Thymus (tissue), 11 donors: ENCODE data around the gene CUX1. TPM values are rescaled to one million over a fixed set of nuclear protein-coding genes. Genes with fewer than 3 reads are reported as not detected.
"Not testable (repeated sequence)": the region's sequence is repeated elsewhere in the genome, so short reads cannot be mapped to it uniquely, and the experiment has no call there.

Source experiments
- DNase-seq, 9 donors: peaks; one replicate each; pipeline ENCODE4 v3.0.0-alpha.2; 2013; ENCODE audit warnings: low spot score in 9 of 9, low read depth in 6 of 9, missing footprints in 1 of 9
- H3K27ac ChIP-seq, 2 donors: one replicate each; pipeline ENCODE4 v1.5.1; 2013; ENCODE audit warnings: control low read depth in 1 of 2, low read depth in 1 of 2, low read length in 1 of 2, mild to moderate bottlenecking in 1 of 2, moderate library complexity in 1 of 2
- H3K27me3 ChIP-seq, 2 donors: one replicate each; pipeline ENCODE4 v1.5.1; 2013; ENCODE audit warnings: low read length in 1 of 2; ENCODE audit not compliant: control insufficient read depth in 2 of 2, insufficient read depth in 1 of 2
- H3K36me3 ChIP-seq, 2 donors: one replicate each; pipeline ENCODE4 v1.5.1; 2013; ENCODE audit warnings: low read length in 1 of 2, mild to moderate bottlenecking in 1 of 2, moderate library complexity in 1 of 2; ENCODE audit not compliant: control insufficient read depth in 2 of 2, insufficient read depth in 2 of 2
- H3K4me1 ChIP-seq, 2 donors: one replicate each; pipeline ENCODE4 v1.5.1; 2013; ENCODE audit warnings: low read length in 2 of 2; ENCODE audit not compliant: control insufficient read depth in 2 of 2, insufficient read depth in 2 of 2
- H3K4me3 ChIP-seq, 2 donors: one replicate each; pipeline ENCODE4 v1.5.1; 2013; ENCODE audit warnings: low read length in 2 of 2, control low read depth in 1 of 2, mild to moderate bottlenecking in 1 of 2
- H3K9me3 ChIP-seq, 2 donors: one replicate each; pipeline ENCODE4 v1.5.1; 2013; ENCODE audit warnings: low read length in 1 of 2, mild to moderate bottlenecking in 1 of 2; ENCODE audit not compliant: control insufficient read depth in 2 of 2, insufficient read depth in 1 of 2
- WGBS: extraction: QIAGEN DNeasy Blood & Tissue Kit; methylation state at CpG from one replicate; pipeline ENCODE4 v1.1.7; 2013; 5-methylcytosine and 5-hydroxymethylcytosine counted together
- polyA plus RNA-seq: library from polyadenylated mRNA; stranded (reverse); fragments of 200-250 nt; gene quantifications from one replicate; pipeline ENCODE4 v1.2.3, GENCODE V29; 2013
- total RNA-seq: library from RNA; stranded (reverse); fragments of 120-200 nt; gene quantifications from one replicate; pipeline ENCODE4 v1.2.4, GENCODE V29; 2013
- donor health status: healthy.

The CUX1 gene
- total and polyA plus RNA-seq, 2 donors = 27.8 to 35.0 TPM

- no peak overlapping the region for H3K27ac ChIP-seq
- H3K4me3 ChIP-seq = no peak overlapping the region
- no peaks in the 10 kb centered on the region for H3K9me3 ChIP-seq
- no peak for DNase-seq
- 95% methylated on average over 11 of the region's 11 CpGs for WGBS
- H3K36me3 ChIP-seq = peaks cover 44 to 48% of the 10 kb centered on the region in 2 donors
- H3K27me3 ChIP-seq = no peaks in the 10 kb centered on the region
- H3K4me1 ChIP-seq = peaks cover 0 to 10% of the 10 kb centered on the region in 2 donors
Observed at GRCh38 chr7:101921061-101921460, 103.6 kb downstream of the CUX1 start.

- H3K36me3 ChIP-seq = peaks cover 37 to 48% of the 10 kb centered on the region in 2 donors
- 98% methylated on average over 14 of the region's 14 CpGs for WGBS
- H3K4me1 ChIP-seq, H3K4me3 ChIP-seq, H3K27me3 ChIP-seq, H3K9me3 ChIP-seq, H3K27ac ChIP-seq, DNase-seq: not testable (repeated sequence)
Observed at GRCh38 chr7:101921546-101922489, 104.4 kb downstream of the CUX1 start.

- 97% methylated on average over 24 of the region's 24 CpGs for WGBS
Observed at GRCh38 chr7:101922631-101923601, 105.5 kb downstream of the CUX1 start.

GRCh38 chr7:101923602-101923985, 106.2 kb downstream of the CUX1 start:
- Histone ChIP-seq H3K27me3 (no peaks in the 10 kb centered on the region), H3K4me1 (no peaks in the 10 kb centered on the region), H3K9me3 (no peaks in the 10 kb centered on the region), H3K36me3 (peaks cover 20 to 30% of the 10 kb centered on the region in 2 donors), H3K27ac (no peak overlapping the region), H3K4me3 (no peak overlapping the region)
- no peak for DNase-seq
- WGBS = 95% methylated on average over 11 of the region's 11 CpGs

More at GRCh38 chr7:101922631-101923601, 105.5 kb downstream of the CUX1 start:
- H3K27ac ChIP-seq = no peak overlapping the region
- no peaks in the 10 kb centered on the region for H3K27me3 ChIP-seq
- DNase-seq = no peak
- no peaks in the 10 kb centered on the region for H3K9me3 ChIP-seq
- H3K4me1 ChIP-seq = no peaks in the 10 kb centered on the region
- H3K4me3 ChIP-seq = no peak overlapping the region
- H3K36me3 ChIP-seq = peaks cover 27 to 37% of the 10 kb centered on the region in 2 donors

DNA sequence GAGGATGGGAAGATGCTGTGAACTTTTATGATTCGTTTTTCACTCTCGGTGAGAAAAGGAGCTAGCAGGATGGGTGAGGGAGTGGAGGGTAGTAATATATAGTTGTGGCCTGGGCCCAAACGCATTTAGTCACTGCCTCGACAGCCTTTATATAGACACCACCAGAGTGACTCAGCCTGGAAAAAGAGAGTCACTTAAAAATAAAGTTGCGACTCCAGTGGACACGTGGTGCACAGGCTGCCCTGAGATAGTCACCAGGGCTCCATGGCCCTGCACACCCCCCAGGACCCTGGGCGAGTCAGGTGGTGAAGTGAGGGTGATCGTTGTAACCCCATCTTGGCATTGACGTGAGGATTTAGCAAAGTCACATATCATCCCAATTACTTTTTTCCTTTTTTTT, 106.7 kb downstream of the CUX1 start:
- DNase-seq = no peak
- Histone ChIP-seq H3K4me1 (no peaks in the 10 kb centered on the region), H3K9me3 (no peaks in the 10 kb centered on the region), H3K27me3 (no peaks in the 10 kb centered on the region), H3K36me3 (peaks cover 18 to 27% of the 10 kb centered on the region in 2 donors), H3K27ac (no peak overlapping the region), H3K4me3 (no peak overlapping the region)
- 91% methylated on average over 9 of the region's 9 CpGs for WGBS

DNA sequence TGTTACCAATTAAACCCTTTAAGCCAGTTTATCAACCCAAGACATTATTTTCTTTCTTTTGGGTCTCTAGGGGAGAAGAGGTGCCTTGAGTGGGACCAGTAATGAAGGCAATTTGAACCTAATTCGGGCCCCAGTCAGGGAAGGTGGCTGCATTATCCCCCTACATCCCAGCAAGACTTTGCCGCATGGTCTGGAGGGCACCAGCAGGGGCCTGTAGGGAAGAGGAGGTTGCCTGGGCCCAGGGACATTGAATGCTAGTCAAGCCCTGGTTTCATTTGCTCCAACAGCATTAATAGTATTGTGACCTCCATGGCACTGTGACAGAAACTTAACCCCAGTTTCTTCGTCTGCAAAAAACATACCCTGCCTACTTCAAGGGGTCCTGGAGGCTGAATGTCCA, 108.8 kb downstream of the CUX1 start:
- Histone ChIP-seq H3K27me3 (no peaks in the 10 kb centered on the region), H3K9me3 (no peaks in the 10 kb centered on the region), H3K4me1 (no peaks in the 10 kb centered on the region), H3K4me3 (no peak overlapping the region), H3K27ac (no peak overlapping the region), H3K36me3 (peaks cover 10 to 22% of the 10 kb centered on the region in 2 donors)
- 97% methylated on average over 3 of the region's 3 CpGs for WGBS
- DNase-seq = no peak

GRCh38 chr7:101927389-101927788, 110.0 kb downstream of the CUX1 start:
- DNase-seq = no peak
- WGBS = 98% methylated on average over 6 of the region's 6 CpGs
- no peak overlapping the region for H3K27ac ChIP-seq

GRCh38 chr7:101927802-101928201, 110.4 kb downstream of the CUX1 start:
- Histone ChIP-seq H3K4me3 (no peak overlapping the region), H3K4me1 (no peaks in the 10 kb centered on the region), H3K27ac (no peak overlapping the region), H3K27me3 (no peaks in the 10 kb centered on the region), H3K36me3 (peaks cover 9 to 22% of the 10 kb centered on the region in 2 donors), H3K9me3 (no peaks in the 10 kb centered on the region)
- WGBS = 77% methylated on average over 16 of the region's 16 CpGs
- no peak for DNase-seq

More at GRCh38 chr7:101927389-101927788, 110.0 kb downstream of the CUX1 start:
- Histone ChIP-seq H3K9me3 (no peaks in the 10 kb centered on the region), H3K36me3 (peaks cover 10 to 22% of the 10 kb centered on the region in 2 donors), H3K4me3 (no peak overlapping the region), H3K27me3 (no peaks in the 10 kb centered on the region), H3K4me1 (no peaks in the 10 kb centered on the region)
